GM12801 (cell line): ENCODE results near the gene RAB35.

ENCODE experiments used
- TF ChIP-seq, protein P1 (sequence below): IDR thresholded peaks from one replicate; pipeline ENCODE4 v1.5.1; 2011; ENCODE audit warnings: control low read depth; ENCODE audit not compliant: insufficient read length; ENCODE audit errors: extremely low read depth

The RAB35 gene

DNA sequence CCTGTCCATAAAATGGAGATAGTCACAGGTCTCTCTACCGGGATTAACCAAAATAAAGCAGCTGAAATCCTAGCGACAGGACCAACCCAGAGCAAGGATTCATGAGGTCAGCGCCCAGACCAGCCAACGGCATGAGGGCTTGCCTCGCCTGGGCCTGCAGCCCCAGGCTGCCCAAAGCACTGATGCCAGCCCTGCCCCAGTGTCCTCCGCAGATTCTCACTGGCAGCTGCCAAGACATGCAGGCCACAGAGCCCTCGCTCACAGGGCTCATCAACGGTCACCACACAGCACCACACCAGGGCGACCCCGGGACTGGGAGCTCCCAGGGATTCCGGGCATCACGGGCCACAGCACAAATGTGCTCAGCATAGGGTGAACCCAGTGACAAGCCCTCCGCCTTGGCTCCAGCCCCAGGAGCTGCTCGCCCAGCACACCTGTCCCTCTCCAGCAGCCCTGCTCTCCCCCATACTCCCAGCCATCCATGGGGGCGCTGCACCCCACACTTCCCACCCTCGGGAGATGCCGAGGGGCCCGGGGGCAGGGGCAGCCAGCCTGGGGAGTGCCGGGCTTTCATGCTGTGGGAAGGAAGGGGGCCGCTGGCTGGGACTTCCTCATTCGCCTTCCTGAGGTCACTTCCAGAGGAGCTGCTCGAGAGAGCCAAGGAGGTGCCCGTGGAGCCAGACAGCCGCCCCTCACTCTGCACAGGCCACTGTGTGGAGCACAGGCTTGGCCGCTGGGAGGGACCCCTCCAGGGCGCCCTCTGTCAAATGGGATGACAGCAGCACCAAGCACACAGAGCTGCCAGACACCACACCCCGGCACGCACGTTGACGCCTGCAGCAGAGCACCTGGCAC, 14.1 kb downstream of the RAB35 start:
- TF ChIP-seq, protein P1, sequence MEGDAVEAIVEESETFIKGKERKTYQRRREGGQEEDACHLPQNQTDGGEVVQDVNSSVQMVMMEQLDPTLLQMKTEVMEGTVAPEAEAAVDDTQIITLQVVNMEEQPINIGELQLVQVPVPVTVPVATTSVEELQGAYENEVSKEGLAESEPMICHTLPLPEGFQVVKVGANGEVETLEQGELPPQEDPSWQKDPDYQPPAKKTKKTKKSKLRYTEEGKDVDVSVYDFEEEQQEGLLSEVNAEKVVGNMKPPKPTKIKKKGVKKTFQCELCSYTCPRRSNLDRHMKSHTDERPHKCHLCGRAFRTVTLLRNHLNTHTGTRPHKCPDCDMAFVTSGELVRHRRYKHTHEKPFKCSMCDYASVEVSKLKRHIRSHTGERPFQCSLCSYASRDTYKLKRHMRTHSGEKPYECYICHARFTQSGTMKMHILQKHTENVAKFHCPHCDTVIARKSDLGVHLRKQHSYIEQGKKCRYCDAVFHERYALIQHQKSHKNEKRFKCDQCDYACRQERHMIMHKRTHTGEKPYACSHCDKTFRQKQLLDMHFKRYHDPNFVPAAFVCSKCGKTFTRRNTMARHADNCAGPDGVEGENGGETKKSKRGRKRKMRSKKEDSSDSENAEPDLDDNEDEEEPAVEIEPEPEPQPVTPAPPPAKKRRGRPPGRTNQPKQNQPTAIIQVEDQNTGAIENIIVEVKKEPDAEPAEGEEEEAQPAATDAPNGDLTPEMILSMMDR: no peak

DNA sequence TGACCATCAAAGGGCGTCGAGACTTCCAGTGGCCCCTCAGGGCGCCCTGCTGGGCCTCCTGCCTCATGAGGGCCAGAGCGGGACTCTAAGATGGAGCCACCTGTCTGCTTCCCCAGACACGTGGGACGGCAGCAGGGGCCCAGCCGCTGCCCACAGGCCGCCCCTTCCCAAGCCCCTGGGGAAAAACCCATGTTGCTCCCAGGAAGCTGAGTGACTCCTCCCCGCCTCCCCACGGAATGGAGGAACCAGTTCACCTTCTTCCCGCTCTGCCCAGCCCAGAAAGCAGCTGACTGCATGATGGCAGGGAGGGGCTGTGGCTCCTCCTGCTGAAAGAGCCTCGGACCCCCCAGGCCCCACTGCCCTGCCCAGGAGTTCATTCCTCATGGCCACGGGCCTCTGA, 14.9 kb downstream of the RAB35 start:
- TF ChIP-seq, protein P1: no peak

DNA sequence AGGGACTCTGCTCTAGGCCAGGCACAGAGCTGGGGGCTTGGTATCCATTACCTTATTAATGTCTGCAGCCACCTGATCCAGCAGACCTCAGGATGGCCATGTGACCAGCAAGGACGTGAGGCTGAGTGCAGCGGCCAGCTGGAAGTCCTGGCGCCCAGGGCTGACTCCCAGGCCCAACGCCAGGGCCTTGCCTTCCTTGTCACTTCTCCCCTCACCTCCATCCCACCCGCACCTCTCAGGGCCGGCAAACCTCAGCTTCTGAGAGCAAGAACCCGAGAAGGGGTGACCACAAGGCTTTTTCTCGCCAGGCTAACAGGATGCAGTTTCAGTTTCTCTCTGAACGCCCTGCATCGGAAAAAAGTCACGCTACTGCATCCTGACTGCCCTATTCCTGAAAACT, 15.4 kb downstream of the RAB35 start:
- TF ChIP-seq, protein P1: no peak

DNA sequence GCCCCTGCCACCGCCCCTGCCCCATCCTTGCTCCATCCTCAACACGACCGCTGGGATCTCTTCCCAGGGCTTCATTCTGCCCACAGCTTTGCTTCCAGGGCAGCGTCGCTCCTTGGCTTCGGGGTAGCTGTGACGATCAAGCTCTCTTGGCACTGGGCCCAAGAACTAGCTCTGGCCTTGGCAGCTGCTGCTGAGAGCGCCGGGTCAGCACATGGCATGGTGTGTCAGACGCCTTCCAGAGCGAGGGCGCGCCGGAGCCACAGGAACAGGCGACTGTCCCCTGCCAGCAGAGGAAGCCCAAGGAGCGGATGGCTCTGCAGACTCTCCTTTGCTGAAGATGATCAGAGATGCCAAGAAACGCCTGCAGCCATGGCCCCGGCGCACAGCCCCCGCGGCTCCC, 15.9 kb downstream of the RAB35 start:
- TF ChIP-seq, protein P1: no peak

DNA sequence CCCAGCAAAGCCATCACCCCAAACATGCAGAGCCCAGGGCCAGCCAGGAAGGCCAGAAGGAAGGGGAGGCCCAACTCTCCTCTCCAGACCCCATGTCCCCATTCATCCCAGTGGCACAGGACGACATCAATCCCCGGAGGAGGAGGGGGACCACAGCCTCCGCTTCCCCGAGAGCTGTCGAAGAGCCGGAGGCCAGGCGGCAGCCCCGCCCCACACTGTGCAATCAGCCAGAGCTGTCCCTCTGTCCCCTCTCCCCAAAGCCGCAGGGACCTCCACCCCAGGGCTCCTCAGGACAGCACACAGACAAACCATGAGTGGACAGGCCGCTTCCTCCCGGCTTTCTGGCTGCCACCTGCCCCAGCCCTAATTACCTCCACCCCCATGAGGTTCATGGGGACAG, 16.8 kb downstream of the RAB35 start:
- TF ChIP-seq, protein P1: no peak

DNA sequence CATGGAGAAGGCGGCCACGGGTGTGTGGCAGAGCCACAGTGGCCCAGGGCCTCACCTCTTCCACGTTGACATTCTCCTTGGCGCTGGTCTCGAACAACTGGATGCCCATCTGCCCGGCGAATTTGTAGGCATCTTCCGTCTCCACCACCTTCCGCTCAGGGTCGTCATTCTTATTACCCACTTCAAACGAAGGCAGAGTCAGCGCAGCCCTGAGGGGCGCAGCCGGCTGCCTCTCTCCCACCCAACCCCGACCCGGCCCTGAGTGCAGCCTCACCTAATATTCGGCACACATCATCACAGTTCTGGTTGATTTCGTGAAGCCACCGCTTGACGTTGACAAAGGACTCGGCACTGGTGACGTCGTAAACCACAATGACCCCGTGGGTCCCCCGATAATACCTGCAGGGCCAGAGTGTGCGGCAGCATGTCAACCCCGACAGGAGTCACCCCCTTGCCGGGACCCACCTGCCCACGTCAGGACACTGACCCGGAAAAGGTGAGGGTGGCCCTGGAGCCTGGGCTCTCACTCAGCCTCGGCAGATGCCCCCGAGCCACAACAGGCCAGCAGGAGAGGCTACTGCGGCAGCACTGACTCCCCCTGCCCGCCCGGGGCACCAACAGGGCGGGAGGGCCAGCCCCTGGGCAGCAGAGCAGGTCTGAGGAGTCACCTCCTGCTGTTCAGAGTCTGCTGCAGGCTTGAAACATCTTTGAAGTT, 17.6 kb downstream of the RAB35 start:
- TF ChIP-seq, protein P1: no peak

DNA sequence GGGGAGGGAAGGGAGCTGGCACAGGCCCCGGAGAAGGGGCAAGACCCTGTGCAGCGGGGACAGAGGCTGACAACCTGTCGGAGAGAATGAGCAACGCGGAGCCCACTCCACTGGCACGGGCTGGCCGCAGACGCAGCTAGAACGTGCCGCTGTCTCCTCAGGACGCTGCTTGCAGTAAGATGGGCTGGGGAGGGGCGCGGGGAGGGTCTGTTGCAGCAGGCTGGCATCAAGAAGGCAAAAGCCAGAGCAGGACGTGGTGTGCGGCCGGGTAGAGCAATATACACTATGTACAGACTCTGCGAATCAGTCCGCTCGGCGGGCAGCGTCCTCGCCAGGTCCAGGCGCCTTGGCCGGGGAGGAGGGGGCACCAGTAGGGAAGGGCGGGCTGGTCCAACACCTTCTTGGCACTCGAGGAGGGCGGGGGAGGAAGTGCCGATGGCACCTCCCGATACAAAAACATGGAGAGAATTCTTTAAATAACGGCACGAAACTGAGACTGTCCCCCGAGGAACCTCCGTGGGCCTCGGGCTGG, 19.8 kb downstream of the RAB35 start:
- TF ChIP-seq, protein P1: no peak
